Measurements from ENCODE around the gene PRDX6. TPM values are rescaled to one million over a fixed set of nuclear protein-coding genes. Genes with fewer than 3 reads are reported as not detected.
A peak's percentile ranks its signal among the peaks of the same experiment; 100 is the strongest.

PRDX6 gene
- total RNA-seq, 1 donor from 2014 or later = 194 TPM

DNA sequence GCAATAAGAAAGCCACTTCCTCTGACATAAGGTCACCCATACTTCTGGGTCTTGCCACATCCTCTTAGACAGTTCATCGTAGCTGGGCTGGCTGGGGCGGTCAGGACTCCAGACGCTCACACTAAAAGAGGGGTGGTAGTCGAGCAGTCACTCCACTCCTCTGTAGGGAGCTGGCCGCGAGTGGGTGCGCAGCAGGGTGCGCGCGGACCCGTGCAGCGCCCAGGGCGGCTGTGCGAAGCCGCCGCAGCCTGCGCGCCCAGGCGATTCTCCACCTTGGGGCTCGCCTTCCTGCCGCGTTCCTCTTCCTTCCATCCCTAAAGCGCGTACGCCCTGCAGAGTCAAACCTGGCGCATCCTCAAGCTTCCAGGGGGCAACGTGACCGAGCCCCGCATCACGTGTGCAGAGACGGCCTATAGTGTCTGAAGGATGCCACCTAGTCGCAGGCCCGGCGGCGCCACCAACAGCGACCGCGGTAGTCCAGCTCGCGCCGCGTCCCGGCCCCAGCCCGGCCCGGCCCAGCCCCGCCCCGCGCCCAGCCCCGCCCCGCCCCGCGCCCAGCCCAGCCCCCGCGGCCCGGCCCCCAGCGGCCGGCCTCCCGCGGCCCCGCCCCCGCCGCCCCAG lies 360 bp upstream of the PRDX6 start:
- H3K4me3 Mint-ChIP-seq = peak overlapping the region; percentile 92
- H3K9me3 Mint-ChIP-seq = peaks cover 5% of the 10 kb centered on the region
- H3K36me3 Mint-ChIP-seq = peaks cover 16% of the 10 kb centered on the region
- TF ChIP-seq, protein P1, sequence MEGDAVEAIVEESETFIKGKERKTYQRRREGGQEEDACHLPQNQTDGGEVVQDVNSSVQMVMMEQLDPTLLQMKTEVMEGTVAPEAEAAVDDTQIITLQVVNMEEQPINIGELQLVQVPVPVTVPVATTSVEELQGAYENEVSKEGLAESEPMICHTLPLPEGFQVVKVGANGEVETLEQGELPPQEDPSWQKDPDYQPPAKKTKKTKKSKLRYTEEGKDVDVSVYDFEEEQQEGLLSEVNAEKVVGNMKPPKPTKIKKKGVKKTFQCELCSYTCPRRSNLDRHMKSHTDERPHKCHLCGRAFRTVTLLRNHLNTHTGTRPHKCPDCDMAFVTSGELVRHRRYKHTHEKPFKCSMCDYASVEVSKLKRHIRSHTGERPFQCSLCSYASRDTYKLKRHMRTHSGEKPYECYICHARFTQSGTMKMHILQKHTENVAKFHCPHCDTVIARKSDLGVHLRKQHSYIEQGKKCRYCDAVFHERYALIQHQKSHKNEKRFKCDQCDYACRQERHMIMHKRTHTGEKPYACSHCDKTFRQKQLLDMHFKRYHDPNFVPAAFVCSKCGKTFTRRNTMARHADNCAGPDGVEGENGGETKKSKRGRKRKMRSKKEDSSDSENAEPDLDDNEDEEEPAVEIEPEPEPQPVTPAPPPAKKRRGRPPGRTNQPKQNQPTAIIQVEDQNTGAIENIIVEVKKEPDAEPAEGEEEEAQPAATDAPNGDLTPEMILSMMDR (IDR thresholded peaks at IDR 0.05; ENCODE audit: unreplicated experiment) = no peak
- H3K27ac Mint-ChIP-seq = peak overlapping the region; percentile 89
- peak; percentile 72 to 83 for DNase-seq (ENCODE audit: low spot score in 2 of 2, unreplicated experiment in 2 of 2)
- peaks cover 48% of the 10 kb centered on the region for H3K4me1 Mint-ChIP-seq
- no peaks in the 10 kb centered on the region for H3K27me3 Mint-ChIP-seq (ENCODE audit: low read depth)

DNA sequence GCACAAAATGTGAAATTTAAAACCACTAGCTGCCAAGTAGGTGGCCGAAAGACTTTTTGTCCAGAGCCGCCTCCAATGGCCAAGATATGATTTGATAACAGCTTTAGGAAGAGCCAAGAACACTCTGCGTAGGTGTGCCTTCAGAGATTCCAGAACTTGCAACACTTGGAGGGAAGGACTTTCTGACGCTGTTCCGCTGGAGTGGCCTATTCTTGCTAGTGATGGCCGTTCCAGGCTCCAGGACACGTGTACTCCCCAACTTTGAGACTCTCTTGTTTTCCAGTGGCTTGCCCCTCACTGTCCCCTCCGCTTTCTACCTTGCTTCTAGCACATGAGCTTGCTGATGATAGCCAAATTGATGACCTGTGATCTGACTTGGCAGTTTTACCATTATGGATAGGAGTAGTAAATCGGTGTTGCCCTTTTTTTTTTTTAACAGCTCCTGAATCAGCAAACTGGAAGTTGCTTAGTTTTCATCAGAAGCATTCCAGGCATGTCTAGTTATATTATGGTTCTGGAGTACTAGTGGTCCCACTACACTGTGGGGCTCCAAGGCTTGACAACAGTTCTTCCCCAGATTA lies 1.0 kb downstream of the PRDX6 start:
- TF ChIP-seq, protein P1 (IDR thresholded peaks at IDR 0.05; ENCODE audit: unreplicated experiment) = no peak
- Mint-ChIP-seq H3K27me3 (ENCODE audit: low read depth) (no peaks in the 10 kb centered on the region), H3K4me3 (peak overlapping the region; percentile 92), H3K27ac (peak overlapping the region; percentile 92), H3K36me3 (peaks cover 21% of the 10 kb centered on the region), H3K9me3 (no peaks in the 10 kb centered on the region), H3K4me1 (peaks cover 47% of the 10 kb centered on the region)
- DNase-seq (ENCODE audit: low spot score in 2 of 2, unreplicated experiment in 2 of 2) = no peak

DNA sequence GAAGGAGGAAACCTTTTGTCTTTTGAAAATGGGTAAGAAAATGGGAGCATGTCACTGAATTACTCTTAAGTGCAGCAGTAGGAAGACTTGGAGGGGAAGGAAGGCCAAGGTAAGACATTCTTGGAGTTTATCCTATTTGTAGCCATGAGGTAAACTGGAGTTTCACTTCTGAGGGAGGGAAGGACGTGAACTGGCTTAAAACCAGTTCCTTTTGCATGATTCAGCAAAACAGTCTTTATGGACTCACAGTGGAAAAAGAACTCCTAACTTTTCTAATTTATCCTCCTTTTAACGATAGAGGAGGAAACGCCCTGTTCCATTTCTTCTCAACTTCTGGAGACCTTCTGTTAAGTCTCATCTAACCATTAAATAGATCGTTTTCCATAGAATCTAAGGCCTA lies 2.5 kb downstream of the PRDX6 start:
- no peaks in the 10 kb centered on the region for H3K9me3 Mint-ChIP-seq
- TF ChIP-seq, protein P1 (IDR thresholded peaks at IDR 0.05; ENCODE audit: unreplicated experiment) = no peak
- H3K27ac Mint-ChIP-seq = no peak overlapping the region
- DNase-seq (ENCODE audit: low spot score in 2 of 2, unreplicated experiment in 2 of 2) = no peak
- peaks cover 28% of the 10 kb centered on the region for H3K36me3 Mint-ChIP-seq
- H3K4me1 Mint-ChIP-seq = peaks cover 33% of the 10 kb centered on the region
- no peak overlapping the region for H3K4me3 Mint-ChIP-seq
- no peaks in the 10 kb centered on the region for H3K27me3 Mint-ChIP-seq (ENCODE audit: low read depth)

DNA sequence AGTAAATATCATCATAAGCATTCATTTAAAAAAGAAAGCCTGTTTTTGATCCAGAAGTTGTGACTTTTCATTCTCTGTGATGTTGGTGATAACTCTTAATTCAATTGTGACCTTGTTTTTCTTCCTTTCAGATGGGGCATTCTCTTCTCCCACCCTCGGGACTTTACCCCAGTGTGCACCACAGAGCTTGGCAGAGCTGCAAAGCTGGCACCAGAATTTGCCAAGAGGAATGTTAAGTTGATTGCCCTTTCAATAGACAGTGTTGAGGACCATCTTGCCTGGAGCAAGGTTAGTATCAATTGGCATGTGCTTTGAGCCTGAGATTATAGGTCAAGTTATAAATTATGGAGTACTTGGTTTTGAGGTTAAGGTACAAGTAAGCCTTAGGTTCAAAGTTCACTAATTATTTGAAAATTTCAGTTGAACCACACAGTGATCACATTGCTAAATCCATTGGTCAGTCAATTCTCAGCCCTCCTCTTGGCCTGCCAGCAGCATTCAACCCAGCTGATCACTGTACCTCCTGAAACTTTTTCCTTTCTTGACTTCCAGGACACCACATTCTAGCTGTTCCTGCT lies 4.1 kb downstream of the PRDX6 start:
- no peaks in the 10 kb centered on the region for H3K9me3 Mint-ChIP-seq
- H3K36me3 Mint-ChIP-seq = peaks cover 41% of the 10 kb centered on the region
- no peaks in the 10 kb centered on the region for H3K27me3 Mint-ChIP-seq (ENCODE audit: low read depth)
- no peak overlapping the region for H3K4me3 Mint-ChIP-seq
- peaks cover 21% of the 10 kb centered on the region for H3K4me1 Mint-ChIP-seq
- no peak overlapping the region for H3K27ac Mint-ChIP-seq
- no peak for DNase-seq (ENCODE audit: low spot score in 2 of 2, unreplicated experiment in 2 of 2)
- TF ChIP-seq, protein P1 (IDR thresholded peaks at IDR 0.05; ENCODE audit: unreplicated experiment) = no peak

DNA sequence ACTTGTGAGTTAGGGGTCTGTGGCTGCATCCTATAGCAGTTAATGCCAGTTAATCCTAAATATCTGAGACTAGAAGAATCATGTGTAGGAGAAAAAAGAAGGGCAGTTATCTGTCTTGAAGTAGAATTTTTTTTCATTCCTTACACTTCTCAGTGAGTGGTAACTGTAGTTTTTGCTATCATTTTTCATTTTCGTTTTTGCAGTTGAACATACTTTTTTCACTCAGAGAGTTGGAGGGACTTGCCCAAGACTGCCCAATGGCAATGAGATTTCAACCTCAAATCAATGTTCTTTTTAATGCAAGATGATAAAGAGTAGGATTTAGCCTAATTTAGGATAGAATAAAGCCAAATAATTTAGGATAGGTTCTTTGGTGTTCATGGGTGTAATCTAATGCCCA lies 5.5 kb downstream of the PRDX6 start:
- no peak for DNase-seq (ENCODE audit: low spot score in 2 of 2, unreplicated experiment in 2 of 2)
- H3K9me3 Mint-ChIP-seq = no peaks in the 10 kb centered on the region
- no peak overlapping the region for H3K27ac Mint-ChIP-seq
- no peaks in the 10 kb centered on the region for H3K27me3 Mint-ChIP-seq (ENCODE audit: low read depth)
- H3K36me3 Mint-ChIP-seq = peaks cover 53% of the 10 kb centered on the region
- H3K4me3 Mint-ChIP-seq = no peak overlapping the region
- H3K4me1 Mint-ChIP-seq = peaks cover 21% of the 10 kb centered on the region
- TF ChIP-seq, protein P1 (IDR thresholded peaks at IDR 0.05; ENCODE audit: unreplicated experiment) = no peak
